Fibroblast of lung (primary cell): ENCODE data around the gene SCYL1. TPM values are rescaled to one million over a fixed set of nuclear protein-coding genes. Genes with fewer than 3 reads are reported as not detected.

Experiments used
- DNase-seq, 2 donors: peaks; one replicate each; pipeline versions ENCODE4 v3.0.0 to v3.0.0-alpha.2; 2010; ENCODE audit warnings: low read depth in 2 of 2
- H2AFZ ChIP-seq: 2 replicates; pipeline ENCODE4 v1.5.1; 2012; ENCODE audit warnings: low read length, control low read depth, inconsistent platforms
- H3K27ac ChIP-seq: 2 replicates; pipeline ENCODE4 v1.5.1; 2011; ENCODE audit warnings: low read length, control low read depth; ENCODE audit not compliant: insufficient read depth
- H3K27me3 ChIP-seq: 2 replicates; pipeline ENCODE4 v1.5.1; 2011; ENCODE audit warnings: mild to moderate bottlenecking, low read length; ENCODE audit not compliant: control insufficient read depth, insufficient read depth
- H3K36me3 ChIP-seq: 2 replicates; pipeline ENCODE4 v1.5.1; 2011; ENCODE audit warnings: low read length; ENCODE audit not compliant: control insufficient read depth, insufficient read depth
- H3K4me1 ChIP-seq: 2 replicates; pipeline ENCODE4 v1.5.1; 2011; ENCODE audit warnings: low read length; ENCODE audit not compliant: control insufficient read depth, insufficient read depth; ENCODE audit errors: extremely low read depth
- H3K4me2 ChIP-seq: 2 replicates; pipeline ENCODE4 v1.5.1; 2011; ENCODE audit warnings: low read length, control low read depth; ENCODE audit not compliant: insufficient read depth; ENCODE audit errors: extremely low read depth
- H3K4me3 ChIP-seq, 4 experiments: fragments of 200-600 bp in 1 of 4; sonication (generic) in 1 of 4; replicated peaks in 1 of 4; 2 replicates each; pipeline ENCODE4 v1.5.1; 2011 to 2016; ENCODE audit warnings: low read length in 4 of 4, low read depth in 3 of 4, mild to moderate bottlenecking in 3 of 4, control low read depth in 2 of 4, inconsistent platforms in 1 of 4, mixed read lengths in 1 of 4; ENCODE audit not compliant: insufficient read depth in 1 of 4; ENCODE audit errors: control extremely low read depth in 1 of 4
- H3K79me2 ChIP-seq: 2 replicates; pipeline ENCODE4 v1.5.1; 2012; ENCODE audit warnings: mild to moderate bottlenecking, low read length, inconsistent platforms; ENCODE audit not compliant: control insufficient read depth, insufficient read depth
- H3K9ac ChIP-seq: 2 replicates; pipeline ENCODE4 v1.5.1; 2011; ENCODE audit warnings: mild to moderate bottlenecking, low read length, control low read depth; ENCODE audit not compliant: insufficient read depth
- H3K9me3 ChIP-seq: 2 replicates; pipeline ENCODE4 v1.5.1; 2012; ENCODE audit warnings: low read depth, low read length; ENCODE audit not compliant: control insufficient read depth, insufficient read depth
- H4K20me1 ChIP-seq: 2 replicates; pipeline ENCODE4 v1.5.1; 2011; ENCODE audit warnings: low read length; ENCODE audit not compliant: control insufficient read depth, insufficient read depth; ENCODE audit errors: extremely low read depth
- CTCF ChIP-seq, 2 donors: IDR thresholded peaks in 1 of 2; conservative IDR thresholded peaks in 1 of 2; 1 replicate in 1 of 2; 2 replicates in 1 of 2; pipeline ENCODE4 v1.5.1; 2011 to 2012; ENCODE audit warnings: low read length in 2 of 2, control low read depth in 1 of 2, inconsistent platforms in 1 of 2, low read depth in 1 of 2, mild to moderate bottlenecking in 1 of 2
- EZH2 ChIP-seq: IDR thresholded peaks from 2 replicates; pipeline ENCODE4 v1.5.1; 2012; ENCODE audit warnings: low read length, control low read depth, mild to moderate bottlenecking; ENCODE audit errors: missing control alignments
- polyA plus RNA-seq, 2 donors: library from polyadenylated mRNA; depleted of rRNA in 1 of 2; stranded (reverse) in 1 of 2; unstranded in 1 of 2; fragments of >200 nt; gene quantifications; 2 replicates each; pipeline ENCODE4 v1.2.1, GENCODE V29; 2011 to 2012; ENCODE audit warnings: missing spikeins in 1 of 2
- total RNA-seq: library from RNA; depleted of rRNA; stranded (reverse); fragments of >200 nt; gene quantifications from 2 replicates; pipeline ENCODE4 v1.2.1, GENCODE V29; 2014

Gene SCYL1
- total and polyA plus RNA-seq, 2 donors (not counting 1 experiment from before 2014, with no cell fraction given) = 58.2 to 84.6 TPM

- DNase-seq = peak; percentile 38 to 62
- Histone ChIP-seq H3K4me1 (peaks cover 38% of the 10 kb centered on the region), H3K79me2 (peaks cover 13% of the 10 kb centered on the region), H2AFZ (no peak overlapping the region), H4K20me1 (no peaks in the 10 kb centered on the region), H3K9ac (no peak overlapping the region), H3K9me3 (no peaks in the 10 kb centered on the region), H3K27me3 (no peaks in the 10 kb centered on the region), H3K36me3 (no peaks in the 10 kb centered on the region), H3K4me2 (peak overlapping the region; percentile 8), H3K27ac (peak overlapping the region; percentile 56), H3K4me3 (no peak overlapping the region)
- TF ChIP-seq EZH2 (no peak), CTCF (conservative IDR thresholded peaks at IDR 0.05 in 1 of 2, IDR thresholded peaks at IDR 0.05 in 1 of 2; ENCODE audit: low read depth in 1 of 2, low read length in 2 of 2) (no peak)
These were observed 35.2 kb downstream of the SCYL1 start for GRCh38 chr11:65559951-65560537.

- peak; percentile 44 to 87 for DNase-seq
- no peak overlapping the region for H3K4me3 ChIP-seq
- H3K4me1 ChIP-seq = peaks cover 33% of the 10 kb centered on the region
- H3K36me3 ChIP-seq = no peaks in the 10 kb centered on the region
- H3K79me2 ChIP-seq = peaks cover 13% of the 10 kb centered on the region
- H3K9ac ChIP-seq = no peak overlapping the region
- peak overlapping the region; percentile 57 for H2AFZ ChIP-seq
- peak overlapping the region; percentile 33 for H3K27ac ChIP-seq
- peak overlapping the region; percentile 60 for H3K4me2 ChIP-seq
- no peak for TF ChIP-seq CTCF (conservative IDR thresholded peaks at IDR 0.05 in 1 of 2, IDR thresholded peaks at IDR 0.05 in 1 of 2; ENCODE audit: low read depth in 1 of 2, low read length in 2 of 2)
- no peak for TF ChIP-seq EZH2
- no peaks in the 10 kb centered on the region for H4K20me1 ChIP-seq
- H3K27me3 ChIP-seq = no peaks in the 10 kb centered on the region
- no peaks in the 10 kb centered on the region for H3K9me3 ChIP-seq
These were observed 35.9 kb downstream of the SCYL1 start for GRCh38 chr11:65560555-65561418.

DNA sequence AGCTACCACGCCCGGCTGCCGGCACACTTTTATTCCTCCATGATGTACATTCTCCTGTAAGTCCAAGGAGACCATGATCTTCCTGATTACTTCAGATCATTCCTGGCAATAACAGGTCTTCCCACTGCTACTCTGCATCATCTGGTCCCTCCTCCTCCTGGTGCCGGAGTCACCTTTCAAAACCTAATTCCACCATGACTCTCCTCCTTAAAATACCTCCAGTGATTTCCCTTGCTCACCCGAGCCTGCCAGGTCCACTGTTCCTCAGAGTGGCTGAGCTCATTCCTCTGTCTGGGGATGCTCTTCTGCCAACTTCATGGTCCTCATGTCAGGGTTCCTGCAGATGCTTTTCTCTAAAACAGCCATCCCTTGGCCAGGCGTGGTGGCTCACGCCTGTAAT lies 37.1 kb downstream of the SCYL1 start:
- TF ChIP-seq EZH2 (no peak), CTCF (conservative IDR thresholded peaks at IDR 0.05 in 1 of 2, IDR thresholded peaks at IDR 0.05 in 1 of 2; ENCODE audit: low read depth in 1 of 2, low read length in 2 of 2) (no peak)
- Histone ChIP-seq H3K9ac (no peak overlapping the region), H3K4me2 (no peak overlapping the region), H4K20me1 (no peaks in the 10 kb centered on the region), H3K27me3 (no peaks in the 10 kb centered on the region), H3K79me2 (peaks cover 6% of the 10 kb centered on the region), H2AFZ (no peak overlapping the region), H3K9me3 (no peaks in the 10 kb centered on the region), H3K36me3 (no peaks in the 10 kb centered on the region), H3K4me3 (no peak overlapping the region), H3K27ac (no peak overlapping the region), H3K4me1 (peaks cover 27% of the 10 kb centered on the region)
- DNase-seq = no peak
